ENCODE data around the gene ARVCF.

Gene ARVCF

DNA sequence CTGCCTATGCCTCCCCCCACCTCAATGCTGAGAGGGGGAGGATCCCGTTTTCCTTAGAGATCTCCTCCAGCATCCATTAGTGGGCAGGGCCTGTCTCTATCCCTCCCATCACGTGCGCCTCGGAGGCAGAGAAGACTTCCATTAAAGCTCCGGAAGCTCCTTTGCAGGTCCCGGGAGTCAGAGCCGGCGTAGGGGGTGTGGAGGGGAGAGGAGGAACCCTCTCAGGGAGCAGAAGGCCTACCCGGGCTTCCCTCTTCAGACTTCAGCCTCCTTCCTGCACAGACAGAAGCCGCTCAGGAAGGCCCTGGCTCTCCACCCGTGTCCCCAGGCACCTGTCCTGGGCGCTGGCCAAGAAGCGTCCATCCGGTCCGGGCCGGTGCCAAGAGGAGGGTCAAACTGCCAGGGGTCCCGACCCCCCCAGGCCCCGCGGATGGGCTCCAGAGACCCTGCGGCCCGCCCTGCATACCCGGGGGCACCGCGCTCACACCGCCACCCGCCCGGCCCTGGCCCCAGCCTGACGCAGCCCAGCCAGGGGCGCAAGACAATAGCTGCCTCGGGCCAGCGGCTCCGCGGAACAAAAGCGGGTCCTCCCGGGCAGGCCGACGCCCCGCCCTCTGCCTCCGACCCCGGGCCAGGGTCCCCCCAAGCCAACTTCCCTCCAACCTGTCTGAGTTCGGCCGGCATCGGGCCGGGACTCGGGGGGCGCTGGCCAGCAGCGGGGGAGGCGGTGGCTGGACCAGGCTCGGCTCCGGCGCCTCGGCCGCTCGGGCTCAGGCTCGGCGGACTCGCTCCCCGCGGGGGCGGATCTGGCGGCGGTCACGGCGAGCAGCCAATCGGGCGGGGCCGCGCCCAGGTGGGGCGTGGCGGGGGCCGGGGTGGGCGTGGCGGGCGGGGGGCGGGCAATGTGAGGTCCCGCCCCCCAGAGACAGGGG, 29.9 kb downstream of the ARVCF start:
- no peak for DNase-seq (ENCODE audit: low read depth, low spot score)

DNA sequence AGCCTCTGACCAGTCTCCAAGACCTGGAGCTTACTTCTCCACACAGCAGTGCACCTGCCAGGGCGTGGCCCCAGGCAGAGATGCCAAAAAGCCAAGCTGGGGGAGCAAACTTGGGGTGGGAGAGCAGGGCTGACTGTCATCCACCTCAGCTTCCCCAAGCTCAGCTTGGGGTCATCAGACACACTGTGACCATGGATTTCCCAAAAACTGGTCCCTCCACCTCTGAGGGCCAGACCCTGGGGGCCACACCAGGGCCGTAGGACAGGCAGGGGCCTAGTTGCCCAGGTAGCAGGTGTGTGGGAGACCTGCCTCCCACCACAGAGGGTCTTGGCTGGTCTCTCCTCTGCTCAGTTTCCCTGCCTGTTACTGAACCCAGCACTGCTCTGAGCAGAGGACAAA, 30.6 kb downstream of the ARVCF start:
- DNase-seq (ENCODE audit: low read depth, low spot score): no peak

DNA sequence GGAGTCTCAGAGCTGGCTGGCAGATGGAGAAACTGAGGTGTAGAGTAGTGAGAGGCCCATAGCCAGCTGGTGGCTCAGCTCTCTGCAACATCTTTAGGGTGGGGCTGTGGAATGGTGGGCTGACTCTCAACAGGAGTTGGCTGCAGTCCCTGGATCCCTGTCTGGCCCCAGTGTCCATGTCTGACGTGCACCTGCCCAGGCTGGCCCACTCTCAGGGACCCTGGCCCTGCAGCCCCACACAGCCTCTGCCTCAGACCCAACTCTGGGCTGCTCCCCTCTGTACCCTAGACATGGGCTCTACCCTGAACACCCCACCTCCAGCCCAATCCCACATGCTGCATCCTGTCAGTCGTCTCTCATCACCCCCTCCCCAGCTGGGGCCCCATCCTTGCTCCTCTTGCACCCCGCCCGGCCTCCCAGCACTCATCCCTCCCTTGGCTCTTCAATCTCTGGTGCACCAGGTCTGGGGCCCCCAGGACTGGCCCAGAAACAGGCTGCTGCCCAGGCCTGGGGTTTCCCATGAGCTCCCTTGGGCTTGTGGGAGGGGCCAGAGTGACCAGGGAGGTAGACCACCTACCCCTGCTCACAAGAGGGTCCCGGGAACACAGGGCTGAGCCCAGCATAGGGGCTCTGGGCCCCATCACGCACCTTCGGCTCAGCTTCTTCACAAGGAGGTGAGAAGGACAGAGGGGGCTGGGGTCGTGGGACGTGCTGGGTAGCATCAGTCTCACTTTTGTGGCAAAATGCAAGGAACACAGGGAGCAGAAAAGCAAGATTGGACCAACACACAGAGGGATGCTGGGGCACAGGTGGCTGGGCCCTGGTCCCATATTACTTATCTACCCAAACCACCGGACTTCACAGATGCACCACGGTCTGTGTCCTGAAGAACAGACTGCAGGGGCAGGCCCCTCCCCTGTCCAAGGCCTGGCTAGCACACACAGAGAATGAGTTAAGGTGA, 31.5 kb downstream of the ARVCF start:
- no peak for DNase-seq (ENCODE audit: low read depth, low spot score)

DNA sequence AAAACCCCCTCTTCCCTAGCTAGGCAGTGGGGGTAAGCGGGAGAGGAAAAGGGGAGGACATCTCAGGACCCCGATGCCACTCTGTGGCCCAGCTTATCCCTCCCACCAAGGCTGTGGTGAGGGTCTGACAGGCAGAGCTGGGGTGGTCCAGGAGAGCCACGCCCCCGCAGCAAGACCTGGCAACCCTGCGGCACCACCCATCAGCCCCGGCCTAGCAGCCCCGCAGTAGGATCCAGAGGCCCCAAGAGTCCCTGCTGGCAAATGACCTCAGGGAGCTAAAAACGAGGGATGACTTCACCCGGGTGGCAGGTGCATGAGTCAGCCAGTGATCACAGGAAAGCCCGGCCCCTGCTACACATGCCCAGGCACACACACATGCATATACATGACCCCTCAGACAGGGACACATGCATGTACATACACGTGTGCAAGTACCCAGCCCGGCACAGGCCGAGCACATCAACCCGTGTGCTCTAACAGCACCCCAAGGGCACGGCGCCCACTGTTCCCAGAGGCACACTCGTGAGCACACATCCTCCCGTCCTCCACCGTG, 32.3 kb downstream of the ARVCF start:
- no peak for DNase-seq (ENCODE audit: low read depth, low spot score)

DNA sequence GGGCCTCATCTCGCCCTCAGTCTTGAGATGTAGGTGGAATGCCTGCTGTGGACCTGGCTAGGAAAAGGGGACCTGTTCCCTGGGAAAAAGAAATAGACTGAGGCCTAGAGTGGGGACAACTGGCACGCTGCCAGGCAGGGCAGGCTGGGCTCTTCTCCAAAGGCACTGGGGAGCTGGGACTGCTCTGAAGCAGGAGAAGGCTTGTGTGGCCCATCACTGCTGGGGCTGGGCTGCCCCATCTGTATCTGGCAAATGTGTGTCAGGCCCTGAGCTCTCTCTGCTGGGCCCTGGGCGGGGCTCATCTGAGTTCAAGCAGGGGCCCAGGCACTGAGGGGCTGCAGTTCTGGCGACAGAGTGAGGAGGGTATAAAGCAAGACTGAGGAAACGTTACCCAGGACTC, 32.9 kb downstream of the ARVCF start:
- DNase-seq (ENCODE audit: low read depth, low spot score): no peak

DNA sequence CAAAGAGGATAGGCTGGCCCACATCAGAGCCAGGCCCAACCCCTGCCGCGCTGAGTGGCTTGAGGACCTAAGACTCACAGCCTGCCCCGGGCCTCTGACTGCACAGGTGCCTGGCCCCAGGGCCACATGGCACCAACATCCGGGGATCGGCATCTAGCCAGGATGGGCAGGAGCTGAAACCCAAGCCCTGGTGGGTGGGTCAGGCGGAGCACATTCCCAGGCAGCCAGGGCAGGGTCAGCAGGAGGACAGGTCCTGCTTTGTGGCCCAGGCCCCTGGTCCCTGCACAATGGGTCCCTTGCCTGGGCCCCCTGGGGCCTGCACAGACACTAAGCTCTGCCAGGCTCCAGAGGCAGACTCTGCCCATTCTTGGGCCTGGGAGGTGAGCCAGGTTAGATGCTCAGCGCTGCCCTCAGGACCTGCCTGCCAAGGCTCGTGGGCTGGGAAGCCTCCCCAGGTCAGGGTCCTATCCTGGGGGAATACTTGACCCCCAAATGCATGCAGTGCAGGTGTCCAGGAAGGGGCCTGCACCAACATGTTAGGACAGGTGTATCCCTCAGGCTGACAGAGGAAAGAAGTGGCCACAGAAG, 33.5 kb downstream of the ARVCF start:
- no peak for DNase-seq (ENCODE audit: low read depth, low spot score)

DNA sequence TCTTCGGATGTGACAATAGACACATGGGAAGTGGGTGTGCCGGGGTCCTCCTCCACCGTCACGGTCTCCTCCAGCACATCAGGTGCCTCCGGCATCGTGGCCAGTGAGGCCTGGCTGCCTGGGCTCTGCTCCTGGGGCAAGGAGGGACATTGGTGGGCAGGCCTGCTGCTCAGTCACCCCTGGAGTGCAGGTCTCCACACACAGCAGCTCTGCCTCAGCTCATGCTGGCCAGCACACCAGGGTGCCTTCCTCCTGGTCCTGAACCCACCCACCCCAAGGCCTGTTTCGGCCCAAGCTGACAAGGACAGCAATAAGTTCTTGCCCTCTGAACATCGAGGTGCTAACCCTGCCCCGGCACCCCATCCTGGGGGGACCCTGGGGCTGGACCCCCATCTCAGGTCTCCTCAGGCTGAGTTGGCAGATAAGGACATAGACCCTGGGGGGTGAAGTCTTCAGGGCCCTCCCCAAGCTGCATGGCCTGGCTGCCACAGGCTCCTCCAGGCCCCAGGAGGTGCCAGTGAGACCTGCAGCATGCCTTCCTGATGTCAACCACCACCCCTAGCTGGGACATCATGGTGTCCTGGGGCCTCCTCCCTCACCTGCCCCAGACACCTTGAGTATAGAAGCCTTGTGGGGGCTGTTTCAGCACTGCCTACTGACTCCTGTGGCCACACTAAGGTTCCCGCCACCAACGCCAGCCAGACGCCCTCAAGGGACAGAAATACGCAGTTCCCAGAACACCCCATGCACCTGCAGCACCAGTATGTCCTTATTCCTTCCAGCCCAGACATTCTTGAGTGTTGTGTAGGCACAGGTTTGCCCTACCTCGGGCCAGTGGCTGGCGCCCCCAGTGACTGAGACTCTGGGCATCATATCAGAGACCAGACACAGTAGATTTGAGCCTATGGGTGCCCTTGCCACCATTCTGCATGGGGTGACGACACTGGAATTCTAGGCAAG, 34.4 kb downstream of the ARVCF start:
- DNase-seq (ENCODE audit: low read depth, low spot score): no peak

DNA sequence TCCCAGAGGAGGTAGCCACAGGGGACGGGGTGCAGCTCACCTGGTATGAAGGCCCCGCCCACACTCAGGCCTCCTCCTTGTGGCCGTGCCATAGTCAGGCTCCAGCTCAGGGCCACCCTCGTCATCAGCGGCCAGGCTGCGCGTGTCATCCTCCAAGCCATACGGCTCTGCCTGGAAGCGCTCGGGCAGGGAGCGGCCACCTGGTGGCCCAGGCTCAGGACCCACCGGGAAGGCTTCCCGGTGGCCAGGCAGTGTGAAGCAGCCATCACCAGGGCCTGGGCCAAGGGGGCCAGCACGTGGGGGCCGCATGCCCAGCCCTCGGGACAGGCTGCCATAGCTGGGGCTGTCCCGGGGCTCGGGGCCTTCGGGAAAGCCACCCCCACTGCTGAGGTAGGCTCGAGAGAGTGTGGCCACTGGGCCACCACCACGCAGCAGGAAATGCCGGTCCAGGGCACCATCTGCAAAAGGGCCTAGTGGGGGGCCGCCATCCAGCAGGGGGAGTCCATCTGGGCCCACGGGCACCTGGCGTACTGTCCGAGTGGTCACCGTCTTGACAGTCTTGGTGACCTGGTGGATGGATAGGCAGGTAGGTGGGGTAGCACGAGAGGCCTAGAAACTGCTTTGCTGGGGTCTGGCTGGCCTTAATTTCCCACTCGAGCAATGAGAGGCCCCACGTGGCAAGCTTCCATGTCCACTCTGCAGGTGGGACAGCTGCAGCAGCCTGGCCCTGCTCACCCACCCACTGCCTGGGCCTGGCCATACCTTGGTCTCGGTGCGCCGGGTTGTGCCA, 35.3 kb downstream of the ARVCF start:
- no peak for DNase-seq (ENCODE audit: low read depth, low spot score)

DNA sequence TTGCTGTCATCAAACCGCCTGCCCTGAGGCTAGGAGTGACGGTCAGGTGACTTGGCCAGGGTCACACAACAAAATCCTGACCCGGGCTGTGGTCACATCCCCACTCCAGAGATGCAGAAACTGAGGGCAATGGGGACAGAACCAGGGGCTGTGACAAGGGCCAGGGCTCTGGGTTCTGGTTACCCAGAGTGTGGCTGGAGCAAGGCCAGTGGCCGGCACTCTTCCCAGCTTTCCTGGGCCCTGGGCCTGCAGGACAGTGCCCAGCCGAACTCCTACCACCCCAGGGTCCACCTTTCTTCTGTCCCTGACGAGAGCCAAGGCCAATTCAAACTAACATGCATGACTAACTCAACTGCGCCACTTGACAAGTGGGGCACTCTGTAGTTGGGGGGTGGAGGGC, 35.9 kb downstream of the ARVCF start:
- DNase-seq (ENCODE audit: low read depth, low spot score): no peak

DNA sequence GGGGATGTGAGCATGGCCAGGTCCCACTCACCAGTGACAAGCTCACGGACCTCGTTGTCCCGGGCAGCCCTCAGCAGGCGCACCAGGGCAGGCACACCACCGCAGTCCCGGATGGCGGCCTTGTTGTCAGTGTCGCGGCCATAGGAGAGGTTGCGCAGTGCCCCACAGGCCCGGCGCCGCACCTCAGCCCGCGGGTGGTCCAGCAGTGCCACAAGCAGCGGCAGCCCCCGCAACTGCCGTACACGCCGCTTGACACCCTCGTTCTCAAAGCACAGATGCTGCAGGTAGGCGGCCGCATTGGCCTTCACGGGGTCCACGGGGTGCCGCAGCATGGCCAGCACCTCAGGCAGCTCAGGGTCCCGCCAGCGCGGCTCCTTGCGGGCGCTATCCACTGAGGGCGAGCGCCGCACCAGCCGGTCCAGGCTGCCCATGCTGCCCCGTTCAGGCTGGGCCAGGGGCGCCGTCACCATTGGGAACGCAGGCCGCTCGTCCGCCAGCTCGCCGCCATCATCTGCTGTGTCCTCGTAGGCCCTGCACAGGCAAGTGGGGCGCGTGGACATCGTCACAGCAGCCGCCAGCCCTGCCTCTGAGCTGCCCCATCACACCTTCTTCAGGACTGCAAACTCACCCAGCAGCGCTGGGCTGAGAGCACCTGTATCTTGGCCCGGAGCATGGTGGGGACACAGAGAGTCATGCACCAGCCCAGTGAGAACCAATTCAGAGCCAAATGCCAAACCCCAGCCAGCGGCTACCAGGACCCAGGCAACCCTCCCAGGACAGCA, 36.7 kb downstream of the ARVCF start:
- no peak for DNase-seq (ENCODE audit: low read depth, low spot score)

DNA sequence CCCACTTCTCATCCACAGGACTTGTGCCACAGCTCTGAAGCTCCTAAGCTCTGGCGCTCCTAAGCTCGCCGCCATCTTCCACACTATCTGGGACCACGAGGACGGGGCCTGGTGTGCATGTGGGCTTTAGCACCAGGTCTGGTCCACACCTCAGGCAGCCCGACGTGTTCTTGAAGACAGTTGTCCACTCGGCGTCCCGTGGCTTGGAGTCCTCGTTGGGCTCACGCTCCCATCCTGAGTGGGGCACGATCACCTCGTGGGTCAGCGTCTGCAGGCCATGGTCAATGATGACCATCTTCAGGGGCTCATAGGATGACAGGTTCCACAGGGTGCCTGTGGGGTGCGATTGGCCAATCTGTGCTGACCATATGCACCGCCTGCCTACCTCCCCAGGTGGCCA, 37.9 kb downstream of the ARVCF start:
- DNase-seq (ENCODE audit: low read depth, low spot score): no peak

DNA sequence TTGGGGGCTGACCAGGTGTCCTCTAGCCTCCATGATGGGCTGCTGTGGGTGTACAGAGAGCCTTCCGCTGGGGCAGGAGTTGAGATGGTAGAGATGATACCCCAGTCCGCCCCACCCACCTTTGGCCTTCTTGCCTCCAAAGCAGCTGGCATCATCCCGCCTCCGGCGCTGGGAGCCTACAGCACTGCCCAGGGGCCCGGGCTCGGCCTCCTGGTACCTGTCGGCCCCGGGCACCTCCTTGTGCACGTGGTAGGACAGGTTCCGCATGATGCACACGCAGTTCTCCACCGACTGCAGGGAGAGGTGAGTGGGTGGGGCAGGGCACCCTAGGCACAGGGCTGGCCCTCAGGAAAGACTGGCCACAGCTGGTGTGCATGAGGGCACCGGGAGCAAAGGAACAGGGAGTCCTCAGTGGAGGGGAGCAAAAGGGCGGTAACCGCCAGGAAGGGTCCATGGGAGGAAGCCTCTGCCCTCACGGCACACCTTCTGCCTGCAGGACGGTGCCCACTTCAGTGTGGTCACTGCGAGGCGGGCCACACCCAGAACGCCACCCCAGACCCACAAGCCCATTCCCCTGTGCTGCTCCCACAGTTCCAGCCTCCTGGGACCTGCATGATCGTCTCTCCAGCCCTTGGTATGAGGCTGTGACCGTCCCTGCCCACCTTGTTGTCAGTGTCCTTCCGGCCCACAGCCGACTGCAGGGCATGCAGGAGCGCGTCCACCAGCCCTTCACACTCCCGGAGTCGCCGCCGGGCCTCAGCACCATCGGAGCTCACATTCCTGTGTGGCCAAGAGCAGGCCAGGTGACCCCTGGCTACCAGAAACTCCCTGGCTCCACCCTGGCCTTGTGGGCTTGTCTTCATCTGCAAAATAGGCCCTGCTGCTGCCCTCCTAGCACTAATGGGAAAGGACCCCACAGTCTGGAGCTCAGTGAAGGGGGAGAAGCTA, 39.1 kb downstream of the ARVCF start:
- DNase-seq (ENCODE audit: low read depth, low spot score): no peak

DNA sequence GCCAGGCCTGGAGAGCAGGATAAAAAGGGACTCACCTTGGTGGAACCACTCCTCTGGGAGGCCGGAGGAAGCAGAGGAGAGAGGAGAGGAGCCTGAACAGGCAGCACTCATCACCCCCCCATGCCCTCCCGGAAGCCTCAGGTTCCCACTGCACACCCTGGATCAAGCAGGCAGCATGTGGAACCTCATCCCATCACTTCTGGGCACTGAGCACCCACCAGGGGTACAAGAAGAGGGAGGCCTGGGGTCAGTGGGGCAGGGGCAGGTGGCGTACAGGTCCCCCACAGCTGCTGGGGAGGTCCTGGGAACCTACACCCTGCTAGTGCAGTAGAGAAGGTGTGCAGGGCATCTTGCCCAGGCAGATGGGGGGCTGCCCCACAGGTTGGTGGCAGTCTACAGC, 40.0 kb downstream of the ARVCF start:
- no peak for DNase-seq (ENCODE audit: low read depth, low spot score)

DNA sequence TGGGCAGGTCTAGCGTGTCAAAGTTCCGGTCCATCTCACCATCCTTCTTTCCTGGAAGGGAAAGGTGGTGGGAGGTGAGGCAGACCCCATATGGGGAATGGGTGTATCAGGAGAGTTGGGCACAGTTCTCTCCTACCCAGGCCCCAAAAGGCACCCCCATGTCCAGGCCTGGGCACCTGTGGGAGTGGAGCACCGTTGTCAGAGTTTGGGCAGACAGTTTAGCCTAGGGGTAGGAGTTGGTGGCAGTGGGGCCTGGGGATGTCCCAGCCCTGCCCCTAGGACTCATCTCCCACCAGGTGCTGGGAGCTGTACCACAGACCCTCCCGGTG, 41.0 kb downstream of the ARVCF start:
- DNase-seq (ENCODE audit: low read depth, low spot score): no peak

DNA sequence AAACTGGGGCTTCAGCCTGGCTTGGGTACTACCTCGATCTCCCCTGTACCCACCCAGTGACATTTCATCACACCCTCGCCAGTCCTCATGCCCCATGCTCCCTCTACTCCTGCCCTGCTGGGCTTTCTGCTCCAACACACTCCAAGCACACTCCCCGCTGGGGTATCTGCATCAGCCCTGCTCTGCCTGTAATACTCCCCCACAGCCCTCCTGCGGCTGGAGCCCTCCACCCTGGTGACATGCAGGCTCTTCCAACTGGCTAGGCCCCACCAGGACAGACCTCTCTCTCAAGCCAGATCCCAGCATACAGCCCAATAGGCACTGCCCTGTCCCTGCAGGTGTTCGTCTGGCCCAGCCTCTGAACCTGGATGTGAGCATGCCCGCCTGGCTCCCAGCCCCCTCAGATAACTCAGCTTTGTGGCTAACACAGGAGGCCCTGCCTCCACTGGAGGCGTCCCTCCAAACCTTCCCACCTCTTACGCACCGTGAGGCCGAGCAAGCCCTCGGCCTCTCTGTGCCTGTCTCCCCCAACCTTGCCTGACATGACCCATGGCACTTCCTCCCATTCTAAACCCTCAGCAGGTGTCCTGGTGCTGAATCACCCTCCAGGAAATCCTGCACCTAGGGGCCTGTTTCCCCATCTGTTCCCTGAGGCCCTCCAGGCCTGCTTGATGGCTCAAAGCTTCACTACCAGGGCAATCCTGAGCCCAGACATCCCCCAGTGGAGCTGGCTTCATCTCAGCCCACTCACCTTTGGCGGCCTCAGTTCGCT, 41.5 kb downstream of the ARVCF start:
- no peak for DNase-seq (ENCODE audit: low read depth, low spot score)

DNA sequence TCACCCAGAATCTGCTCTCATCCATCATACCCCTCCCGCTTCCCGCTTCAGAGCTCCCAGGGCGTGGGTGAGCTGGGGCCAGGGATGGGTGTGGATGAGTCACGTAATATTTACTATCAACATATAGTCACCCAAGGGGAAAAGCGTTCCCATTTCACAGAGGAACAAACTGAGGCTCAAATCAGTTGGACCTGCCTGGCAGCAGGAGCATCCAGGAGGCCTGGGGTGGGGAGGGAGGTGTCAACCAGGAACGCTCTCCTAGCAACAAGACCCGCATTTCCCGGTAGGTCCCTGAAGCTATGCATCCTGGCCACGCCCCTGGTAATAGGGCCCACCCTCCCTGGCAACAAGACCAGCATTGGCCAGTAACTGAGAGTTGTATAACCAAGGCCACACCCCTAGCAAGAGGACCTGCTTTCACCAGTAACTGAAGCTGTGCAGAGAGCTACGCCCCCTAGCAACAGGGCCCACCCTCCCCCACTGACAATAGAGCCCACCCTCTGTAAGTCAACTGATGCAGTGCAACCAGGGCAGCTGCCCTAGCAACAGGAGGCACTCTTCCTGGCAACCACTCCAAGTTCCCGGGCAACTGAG, 42.3 kb downstream of the ARVCF start:
- DNase-seq (ENCODE audit: low read depth, low spot score): no peak
